GM23338 (cell line): ENCODE measurements around the gene DENND1B.

Experiments used
- CREB1 ChIP-seq: fragments of 250-450 bp; sonication (Bioruptor Pico); IDR thresholded peaks from 2 replicates; pipeline ENCODE4 v1.5.0; 2020; ENCODE audit warnings: low read depth, mild to moderate bottlenecking, moderate library complexity
- EZH2 ChIP-seq: fragments of 200-600 bp; sonication (generic); IDR thresholded peaks from one replicate; pipeline ENCODE4 v1.8.0; 2017; ENCODE audit warnings: antibody characterized with exemption, mild to moderate bottlenecking, low read depth; ENCODE audit not compliant: unreplicated experiment
- EZH2phosphoT487 ChIP-seq: fragments of 200-600 bp; sonication (generic); IDR thresholded peaks from one replicate; pipeline ENCODE4 v1.8.1; 2018; ENCODE audit warnings: antibody characterized with exemption; ENCODE audit not compliant: unreplicated experiment
- JUNB ChIP-seq: IDR thresholded peaks from one replicate; pipeline ENCODE4 v1.6.1; 2016; ENCODE audit warnings: antibody characterized with exemption; ENCODE audit not compliant: unreplicated experiment
- NANOG ChIP-seq: IDR thresholded peaks from 2 replicates; pipeline ENCODE4 v1.6.1; 2016; ENCODE audit warnings: antibody characterized with exemption, borderline replicate concordance
- POLR2AphosphoS5 ChIP-seq: IDR thresholded peaks from 2 replicates; pipeline ENCODE4 v1.6.1; 2016; ENCODE audit warnings: antibody characterized with exemption, low read depth
- REST ChIP-seq: IDR thresholded peaks from one replicate; pipeline ENCODE4 v1.6.1; 2018; ENCODE audit warnings: antibody characterized with exemption; ENCODE audit not compliant: unreplicated experiment
- ZNF331 ChIP-seq: fragments of 250-450 bp; sonication (Bioruptor Pico); IDR thresholded peaks from 2 replicates; pipeline ENCODE4 v1.5.0; 2020; ENCODE audit warnings: low read depth, mild to moderate bottlenecking, moderate library complexity
- TF ChIP-seq, protein P1 (sequence below), 2 experiments: fragments of 200-600 bp in 1 of 2; sonication (generic) in 1 of 2; conservative IDR thresholded peaks; 2 replicates each; pipeline versions ENCODE4 v1.5.1 to v1.6.1; 2016 to 2017; ENCODE audit warnings: antibody characterized with exemption in 2 of 2, low read depth in 2 of 2, mild to moderate bottlenecking in 2 of 2, moderate library complexity in 1 of 2
- TF ChIP-seq, protein P2 (sequence below): fragments of 250-450 bp; sonication (Bioruptor Pico); IDR thresholded peaks from 2 replicates; pipeline ENCODE4 v1.5.0; 2020; ENCODE audit warnings: mild to moderate bottlenecking, moderate library complexity
- TF ChIP-seq, protein P3 (sequence below): IDR thresholded peaks from 2 replicates; pipeline ENCODE4 v1.6.1; 2016; ENCODE audit warnings: antibody characterized with exemption

- TF ChIP-seq, protein P1, sequence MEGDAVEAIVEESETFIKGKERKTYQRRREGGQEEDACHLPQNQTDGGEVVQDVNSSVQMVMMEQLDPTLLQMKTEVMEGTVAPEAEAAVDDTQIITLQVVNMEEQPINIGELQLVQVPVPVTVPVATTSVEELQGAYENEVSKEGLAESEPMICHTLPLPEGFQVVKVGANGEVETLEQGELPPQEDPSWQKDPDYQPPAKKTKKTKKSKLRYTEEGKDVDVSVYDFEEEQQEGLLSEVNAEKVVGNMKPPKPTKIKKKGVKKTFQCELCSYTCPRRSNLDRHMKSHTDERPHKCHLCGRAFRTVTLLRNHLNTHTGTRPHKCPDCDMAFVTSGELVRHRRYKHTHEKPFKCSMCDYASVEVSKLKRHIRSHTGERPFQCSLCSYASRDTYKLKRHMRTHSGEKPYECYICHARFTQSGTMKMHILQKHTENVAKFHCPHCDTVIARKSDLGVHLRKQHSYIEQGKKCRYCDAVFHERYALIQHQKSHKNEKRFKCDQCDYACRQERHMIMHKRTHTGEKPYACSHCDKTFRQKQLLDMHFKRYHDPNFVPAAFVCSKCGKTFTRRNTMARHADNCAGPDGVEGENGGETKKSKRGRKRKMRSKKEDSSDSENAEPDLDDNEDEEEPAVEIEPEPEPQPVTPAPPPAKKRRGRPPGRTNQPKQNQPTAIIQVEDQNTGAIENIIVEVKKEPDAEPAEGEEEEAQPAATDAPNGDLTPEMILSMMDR (conservative IDR thresholded peaks at IDR 0.05; ENCODE audit: low read depth in 2 of 2) = no peak
- TF ChIP-seq NANOG = no peak
- no peak for TF ChIP-seq EZH2
- TF ChIP-seq CREB1 (CRISPR knock-in tag) = no peak
- TF ChIP-seq REST = no peak
- TF ChIP-seq, protein P2, sequence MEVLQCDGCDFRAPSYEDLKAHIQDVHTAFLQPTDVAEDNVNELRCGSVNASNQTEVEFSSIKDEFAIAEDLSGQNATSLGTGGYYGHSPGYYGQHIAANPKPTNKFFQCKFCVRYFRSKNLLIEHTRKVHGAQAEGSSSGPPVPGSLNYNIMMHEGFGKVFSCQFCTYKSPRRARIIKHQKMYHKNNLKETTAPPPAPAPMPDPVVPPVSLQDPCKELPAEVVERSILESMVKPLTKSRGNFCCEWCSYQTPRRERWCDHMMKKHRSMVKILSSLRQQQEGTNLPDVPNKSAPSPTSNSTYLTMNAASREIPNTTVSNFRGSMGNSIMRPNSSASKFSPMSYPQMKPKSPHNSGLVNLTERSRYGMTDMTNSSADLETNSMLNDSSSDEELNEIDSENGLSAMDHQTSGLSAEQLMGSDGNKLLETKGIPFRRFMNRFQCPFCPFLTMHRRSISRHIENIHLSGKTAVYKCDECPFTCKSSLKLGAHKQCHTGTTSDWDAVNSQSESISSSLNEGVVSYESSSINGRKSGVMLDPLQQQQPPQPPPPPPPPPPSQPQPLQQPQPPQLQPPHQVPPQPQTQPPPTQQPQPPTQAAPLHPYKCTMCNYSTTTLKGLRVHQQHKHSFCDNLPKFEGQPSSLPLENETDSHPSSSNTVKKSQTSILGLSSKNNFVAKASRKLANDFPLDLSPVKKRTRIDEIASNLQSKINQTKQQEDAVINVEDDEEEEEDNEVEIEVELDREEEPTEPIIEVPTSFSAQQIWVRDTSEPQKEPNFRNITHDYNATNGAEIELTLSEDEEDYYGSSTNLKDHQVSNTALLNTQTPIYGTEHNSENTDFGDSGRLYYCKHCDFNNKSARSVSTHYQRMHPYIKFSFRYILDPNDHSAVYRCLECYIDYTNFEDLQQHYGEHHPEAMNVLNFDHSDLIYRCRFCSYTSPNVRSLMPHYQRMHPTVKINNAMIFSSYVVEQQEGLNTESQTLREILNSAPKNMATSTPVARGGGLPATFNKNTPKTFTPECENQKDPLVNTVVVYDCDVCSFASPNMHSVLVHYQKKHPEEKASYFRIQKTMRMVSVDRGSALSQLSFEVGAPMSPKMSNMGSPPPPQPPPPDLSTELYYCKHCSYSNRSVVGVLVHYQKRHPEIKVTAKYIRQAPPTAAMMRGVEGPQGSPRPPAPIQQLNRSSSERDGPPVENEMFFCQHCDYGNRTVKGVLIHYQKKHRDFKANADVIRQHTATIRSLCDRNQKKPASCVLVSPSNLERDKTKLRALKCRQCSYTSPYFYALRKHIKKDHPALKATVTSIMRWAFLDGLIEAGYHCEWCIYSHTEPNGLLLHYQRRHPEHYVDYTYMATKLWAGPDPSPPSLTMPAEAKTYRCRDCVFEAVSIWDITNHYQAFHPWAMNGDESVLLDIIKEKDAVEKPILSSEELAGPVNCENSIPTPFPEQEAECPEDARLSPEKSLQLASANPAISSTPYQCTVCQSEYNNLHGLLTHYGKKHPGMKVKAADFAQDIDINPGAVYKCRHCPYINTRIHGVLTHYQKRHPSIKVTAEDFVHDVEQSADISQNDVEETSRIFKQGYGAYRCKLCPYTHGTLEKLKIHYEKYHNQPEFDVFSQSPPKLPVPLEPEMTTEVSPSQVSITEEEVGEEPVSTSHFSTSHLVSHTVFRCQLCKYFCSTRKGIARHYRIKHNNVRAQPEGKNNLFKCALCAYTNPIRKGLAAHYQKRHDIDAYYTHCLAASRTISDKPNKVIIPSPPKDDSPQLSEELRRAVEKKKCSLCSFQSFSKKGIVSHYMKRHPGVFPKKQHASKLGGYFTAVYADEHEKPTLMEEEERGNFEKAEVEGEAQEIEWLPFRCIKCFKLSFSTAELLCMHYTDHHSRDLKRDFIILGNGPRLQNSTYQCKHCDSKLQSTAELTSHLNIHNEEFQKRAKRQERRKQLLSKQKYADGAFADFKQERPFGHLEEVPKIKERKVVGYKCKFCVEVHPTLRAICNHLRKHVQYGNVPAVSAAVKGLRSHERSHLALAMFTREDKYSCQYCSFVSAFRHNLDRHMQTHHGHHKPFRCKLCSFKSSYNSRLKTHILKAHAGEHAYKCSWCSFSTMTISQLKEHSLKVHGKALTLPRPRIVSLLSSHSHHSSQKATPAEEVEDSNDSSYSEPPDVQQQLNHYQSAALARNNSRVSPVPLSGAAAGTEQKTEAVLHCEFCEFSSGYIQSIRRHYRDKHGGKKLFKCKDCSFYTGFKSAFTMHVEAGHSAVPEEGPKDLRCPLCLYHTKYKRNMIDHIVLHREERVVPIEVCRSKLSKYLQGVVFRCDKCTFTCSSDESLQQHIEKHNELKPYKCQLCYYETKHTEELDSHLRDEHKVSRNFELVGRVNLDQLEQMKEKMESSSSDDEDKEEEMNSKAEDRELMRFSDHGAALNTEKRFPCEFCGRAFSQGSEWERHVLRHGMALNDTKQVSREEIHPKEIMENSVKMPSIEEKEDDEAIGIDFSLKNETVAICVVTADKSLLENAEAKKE (CRISPR knock-in tag) = no peak
- no peak for TF ChIP-seq EZH2phosphoT487
- TF ChIP-seq POLR2AphosphoS5 = no peak
- no peak for TF ChIP-seq JUNB
- TF ChIP-seq, protein P3, sequence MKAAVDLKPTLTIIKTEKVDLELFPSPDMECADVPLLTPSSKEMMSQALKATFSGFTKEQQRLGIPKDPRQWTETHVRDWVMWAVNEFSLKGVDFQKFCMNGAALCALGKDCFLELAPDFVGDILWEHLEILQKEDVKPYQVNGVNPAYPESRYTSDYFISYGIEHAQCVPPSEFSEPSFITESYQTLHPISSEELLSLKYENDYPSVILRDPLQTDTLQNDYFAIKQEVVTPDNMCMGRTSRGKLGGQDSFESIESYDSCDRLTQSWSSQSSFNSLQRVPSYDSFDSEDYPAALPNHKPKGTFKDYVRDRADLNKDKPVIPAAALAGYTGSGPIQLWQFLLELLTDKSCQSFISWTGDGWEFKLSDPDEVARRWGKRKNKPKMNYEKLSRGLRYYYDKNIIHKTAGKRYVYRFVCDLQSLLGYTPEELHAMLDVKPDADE = no peak
- no peak for TF ChIP-seq ZNF331 (CRISPR knock-in tag)
These were observed 216.0 kb downstream of the DENND1B start for GRCh38 chr1:197559244-197559643.
